Osteoblast (primary cell): ENCODE results near the gene HDAC5. TPM values are rescaled to one million over a fixed set of nuclear protein-coding genes. Genes with fewer than 3 reads are reported as not detected.

ENCODE experiments used
- DNase-seq: peaks from one replicate; pipeline ENCODE4 v3.0.0; 2011; ENCODE audit warnings: low spot score, mixed read lengths; ENCODE audit not compliant: insufficient read length; ENCODE audit errors: missing footprints
- H2AFZ ChIP-seq: 2 replicates; pipeline ENCODE4 v1.6.0; 2011; ENCODE audit warnings: mild to moderate bottlenecking, low read length
- H3K27ac ChIP-seq: 2 replicates; pipeline ENCODE4 v1.5.1; 2011; ENCODE audit warnings: mild to moderate bottlenecking, low read depth, low read length, moderate library complexity
- H3K27me3 ChIP-seq: 2 replicates; pipeline ENCODE4 v1.6.0; 2012; ENCODE audit warnings: mild to moderate bottlenecking, control low read depth, inconsistent platforms, low read length, moderate library complexity; ENCODE audit not compliant: insufficient read depth
- H3K36me3 ChIP-seq: 2 replicates; pipeline ENCODE4 v1.5.1; 2011; ENCODE audit warnings: mild to moderate bottlenecking, low read length, control low read depth, moderate library complexity; ENCODE audit not compliant: insufficient read depth
- H3K4me1 ChIP-seq: 2 replicates; pipeline ENCODE4 v1.5.1; 2011; ENCODE audit warnings: mild to moderate bottlenecking, low read length, control low read depth, moderate library complexity; ENCODE audit not compliant: insufficient read depth
- H3K4me2 ChIP-seq: 2 replicates; pipeline ENCODE4 v1.6.0; 2011; ENCODE audit warnings: mild to moderate bottlenecking, low read length; ENCODE audit not compliant: insufficient read depth
- H3K4me3 ChIP-seq: fragments of 200-600 bp; sonication (generic); 3 replicates; pipeline ENCODE4 v1.5.1; 2012; ENCODE audit warnings: mild to moderate bottlenecking, low read length, inconsistent platforms; ENCODE audit not compliant: insufficient read depth
- H3K79me2 ChIP-seq: 2 replicates; pipeline ENCODE4 v1.6.0; 2012; ENCODE audit warnings: mild to moderate bottlenecking, low read length, control low read depth, inconsistent platforms; ENCODE audit not compliant: insufficient read depth
- H3K9me3 ChIP-seq: 2 replicates; pipeline ENCODE4 v1.5.1; 2011; ENCODE audit warnings: low read depth, low read length, control low read depth
- H4K20me1 ChIP-seq: 2 replicates; pipeline ENCODE4 v1.6.0; 2012; ENCODE audit warnings: mild to moderate bottlenecking, low read length, control low read depth; ENCODE audit not compliant: insufficient read depth
- total RNA-seq: library from RNA; depleted of rRNA; stranded (reverse); fragments of >200 nt; gene quantifications from 2 replicates; pipeline ENCODE4 v1.2.3, GENCODE V29; 2012
- TF ChIP-seq, protein P1 (sequence below): IDR thresholded peaks from 2 replicates; pipeline ENCODE4 v1.5.1; 2011; ENCODE audit warnings: mild to moderate bottlenecking, low read depth, low read length, moderate library complexity; ENCODE audit errors: extremely low read depth

Gene HDAC5
- total RNA-seq, 1 donor: 85.4 TPM

GRCh38 chr17:44083250-44083849 is 40.1 kb downstream of the HDAC5 start:
- Histone ChIP-seq H3K36me3 (peaks cover 37% of the 10 kb centered on the region), H3K9me3 (no peaks in the 10 kb centered on the region), H2AFZ (no peak overlapping the region), H4K20me1 (no peaks in the 10 kb centered on the region), H3K4me1 (peaks cover 37% of the 10 kb centered on the region), H3K4me3 (no peak overlapping the region), H3K4me2 (no peak overlapping the region), H3K27ac (peak overlapping the region; percentile 95), H3K27me3 (no peaks in the 10 kb centered on the region), H3K79me2 (no peaks in the 10 kb centered on the region)
- peak; percentile 56 for DNase-seq
- TF ChIP-seq, protein P1, sequence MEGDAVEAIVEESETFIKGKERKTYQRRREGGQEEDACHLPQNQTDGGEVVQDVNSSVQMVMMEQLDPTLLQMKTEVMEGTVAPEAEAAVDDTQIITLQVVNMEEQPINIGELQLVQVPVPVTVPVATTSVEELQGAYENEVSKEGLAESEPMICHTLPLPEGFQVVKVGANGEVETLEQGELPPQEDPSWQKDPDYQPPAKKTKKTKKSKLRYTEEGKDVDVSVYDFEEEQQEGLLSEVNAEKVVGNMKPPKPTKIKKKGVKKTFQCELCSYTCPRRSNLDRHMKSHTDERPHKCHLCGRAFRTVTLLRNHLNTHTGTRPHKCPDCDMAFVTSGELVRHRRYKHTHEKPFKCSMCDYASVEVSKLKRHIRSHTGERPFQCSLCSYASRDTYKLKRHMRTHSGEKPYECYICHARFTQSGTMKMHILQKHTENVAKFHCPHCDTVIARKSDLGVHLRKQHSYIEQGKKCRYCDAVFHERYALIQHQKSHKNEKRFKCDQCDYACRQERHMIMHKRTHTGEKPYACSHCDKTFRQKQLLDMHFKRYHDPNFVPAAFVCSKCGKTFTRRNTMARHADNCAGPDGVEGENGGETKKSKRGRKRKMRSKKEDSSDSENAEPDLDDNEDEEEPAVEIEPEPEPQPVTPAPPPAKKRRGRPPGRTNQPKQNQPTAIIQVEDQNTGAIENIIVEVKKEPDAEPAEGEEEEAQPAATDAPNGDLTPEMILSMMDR: no peak

DNA sequence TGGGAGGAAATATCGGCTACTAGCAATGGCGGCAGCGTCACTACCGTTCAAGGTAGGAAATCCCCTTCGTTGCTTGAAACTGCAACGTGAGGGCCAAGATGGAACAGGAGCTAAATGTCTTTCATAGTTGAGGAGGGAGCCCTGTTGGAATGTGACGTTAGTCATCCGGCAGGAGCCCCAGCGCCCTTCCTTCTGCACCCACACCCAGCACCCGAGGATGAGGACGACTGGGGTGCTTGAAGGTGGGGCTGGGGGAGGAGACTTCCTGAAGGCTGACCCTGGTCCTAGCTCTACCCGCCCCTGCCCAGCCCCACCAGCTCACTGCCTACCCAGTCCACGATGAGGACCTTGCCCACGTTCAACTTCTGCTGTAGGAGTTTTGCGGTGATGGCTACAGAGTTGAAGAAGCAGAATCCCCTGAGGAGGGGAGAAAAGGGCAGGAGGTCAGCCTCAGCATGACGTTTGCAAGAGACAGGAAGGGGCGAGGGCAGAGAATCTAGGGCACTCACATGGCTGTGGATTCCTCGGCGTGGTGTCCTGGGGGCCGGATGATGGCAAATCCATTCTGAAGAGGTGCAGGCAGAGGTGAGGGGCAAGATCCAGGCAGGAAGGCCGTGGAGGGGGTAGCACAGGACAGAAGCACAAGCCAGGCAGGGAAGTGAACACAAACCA is 41.0 kb downstream of the HDAC5 start:
- Histone ChIP-seq H4K20me1 (no peaks in the 10 kb centered on the region), H3K27ac (peak overlapping the region; percentile 95), H3K4me2 (peak overlapping the region; percentile 45), H3K79me2 (no peaks in the 10 kb centered on the region), H3K9me3 (no peaks in the 10 kb centered on the region), H3K36me3 (peaks cover 40% of the 10 kb centered on the region), H3K27me3 (no peaks in the 10 kb centered on the region), H2AFZ (no peak overlapping the region), H3K4me3 (peak overlapping the region; percentile 22), H3K4me1 (peaks cover 34% of the 10 kb centered on the region)
- peak; percentile 88 for DNase-seq
- TF ChIP-seq, protein P1: no peak

GRCh38 chr17:44081681-44082080 is 41.8 kb downstream of the HDAC5 start:
- Histone ChIP-seq H3K79me2 (no peaks in the 10 kb centered on the region), H3K9me3 (no peaks in the 10 kb centered on the region), H2AFZ (no peak overlapping the region), H3K36me3 (peaks cover 41% of the 10 kb centered on the region), H3K27ac (peak overlapping the region; percentile 95), H3K4me1 (peaks cover 29% of the 10 kb centered on the region), H4K20me1 (no peaks in the 10 kb centered on the region), H3K4me3 (peak overlapping the region; percentile 22), H3K27me3 (no peaks in the 10 kb centered on the region), H3K4me2 (peak overlapping the region; percentile 45)
- TF ChIP-seq, protein P1: no peak
- peak; percentile 71 for DNase-seq

GRCh38 chr17:44079877-44080821 is 43.3 kb downstream of the HDAC5 start:
- peak; percentile 51 for DNase-seq
- no peaks in the 10 kb centered on the region for H3K9me3 ChIP-seq
- no peaks in the 10 kb centered on the region for H3K27me3 ChIP-seq
- H3K4me3 ChIP-seq: no peak overlapping the region
- no peak overlapping the region for H2AFZ ChIP-seq
- peak overlapping the region; percentile 95 for H3K27ac ChIP-seq
- TF ChIP-seq, protein P1: no peak
- peaks cover 20% of the 10 kb centered on the region for H3K4me1 ChIP-seq
- no peaks in the 10 kb centered on the region for H3K79me2 ChIP-seq
- no peaks in the 10 kb centered on the region for H4K20me1 ChIP-seq
- H3K4me2 ChIP-seq: no peak overlapping the region
- peaks cover 56% of the 10 kb centered on the region for H3K36me3 ChIP-seq
